ENCODE measurements around the gene MIAT. TPM values are rescaled to one million over a fixed set of nuclear protein-coding genes. Genes with fewer than 3 reads are reported as not detected.

Gene MIAT
- total RNA-seq, 2 donors from 2014 or later: 1.2 to 4.4 TPM

GRCh38 chr22:26665813-26666231, 8.4 kb downstream of the MIAT start:
- H3K4me3 Mint-ChIP-seq: no peak overlapping the region
- peaks cover 10% of the 10 kb centered on the region for H3K4me1 Mint-ChIP-seq
- H3K27ac Mint-ChIP-seq: no peak overlapping the region
- no peak overlapping the region for H3K9ac ChIP-seq (ENCODE audit: extremely low read depth, low read length, poor library complexity, severe bottlenecking)
- no peaks in the 10 kb centered on the region for H3K27me3 Mint-ChIP-seq (ENCODE audit: insufficient read depth)
- no peaks in the 10 kb centered on the region for H3K9me3 ChIP-seq (ENCODE audit: control insufficient read depth, low read length)
- H3K36me3 Mint-ChIP-seq (ENCODE audit: low read depth): no peaks in the 10 kb centered on the region
- H3K27me3 ChIP-seq (ENCODE audit: control insufficient read depth, insufficient read depth, low read length, poor library complexity, severe bottlenecking): no peaks in the 10 kb centered on the region
- no peak for TF ChIP-seq CTCF (conservative IDR thresholded peaks at IDR 0.05)
- H3K9me3 Mint-ChIP-seq: no peaks in the 10 kb centered on the region
- H3K27ac ChIP-seq (ENCODE audit: low read depth, low read length): no peak overlapping the region
- no peak for DNase-seq
- WGBS, 2 experiments (ENCODE audit: insufficient coverage in 1 of 2, insufficient read length in 1 of 2): 72% methylated on average over 4 of the region's 4 CpGs
- no peaks in the 10 kb centered on the region for H3K4me1 ChIP-seq (ENCODE audit: control insufficient read depth, insufficient read depth, low read length)
- no peak overlapping the region for H3K4me3 ChIP-seq (ENCODE audit: low read length)
- no peaks in the 10 kb centered on the region for H3K36me3 ChIP-seq (ENCODE audit: control insufficient read depth, insufficient read depth, low read length)

- Mint-ChIP-seq H3K4me3 (no peak overlapping the region), H3K27ac (no peak overlapping the region), H3K36me3 (ENCODE audit: low read depth) (no peaks in the 10 kb centered on the region), H3K4me1 (peaks cover 6% of the 10 kb centered on the region), H3K27me3 (ENCODE audit: insufficient read depth) (no peaks in the 10 kb centered on the region), H3K9me3 (no peaks in the 10 kb centered on the region)
- TF ChIP-seq CTCF (conservative IDR thresholded peaks at IDR 0.05): no peak
- no peak overlapping the region for H3K4me3 ChIP-seq (ENCODE audit: low read length)
- no peak overlapping the region for H3K27ac ChIP-seq (ENCODE audit: low read depth, low read length)
- H3K27me3 ChIP-seq (ENCODE audit: control insufficient read depth, insufficient read depth, low read length, poor library complexity, severe bottlenecking): no peaks in the 10 kb centered on the region
- WGBS, 2 experiments (ENCODE audit: insufficient coverage in 1 of 2, insufficient read length in 1 of 2): 80 to 98% methylated on average over 6 to 12 of the region's 13 CpGs
- DNase-seq: no peak
- H3K9ac ChIP-seq (ENCODE audit: extremely low read depth, low read length, poor library complexity, severe bottlenecking): no peak overlapping the region
- H3K4me1 ChIP-seq (ENCODE audit: control insufficient read depth, insufficient read depth, low read length): no peaks in the 10 kb centered on the region
- H3K36me3 ChIP-seq (ENCODE audit: control insufficient read depth, insufficient read depth, low read length): no peaks in the 10 kb centered on the region
- no peaks in the 10 kb centered on the region for H3K9me3 ChIP-seq (ENCODE audit: control insufficient read depth, low read length)
Observed at GRCh38 chr22:26667140-26667539, 9.8 kb downstream of the MIAT start.

GRCh38 chr22:26669060-26669481, 11.7 kb downstream of the MIAT start:
- WGBS, 2 experiments (ENCODE audit: insufficient coverage in 1 of 2, insufficient read length in 1 of 2): 54 to 68% methylated on average over 2 of the region's 2 CpGs
- Histone ChIP-seq H3K36me3 (ENCODE audit: control insufficient read depth, insufficient read depth, low read length) (no peaks in the 10 kb centered on the region), H3K9ac (ENCODE audit: extremely low read depth, low read length, poor library complexity, severe bottlenecking) (no peak overlapping the region), H3K27me3 (ENCODE audit: control insufficient read depth, insufficient read depth, low read length, poor library complexity, severe bottlenecking) (no peaks in the 10 kb centered on the region), H3K27ac (ENCODE audit: low read depth, low read length) (peak overlapping the region; percentile 55), H3K4me1 (ENCODE audit: control insufficient read depth, insufficient read depth, low read length) (no peaks in the 10 kb centered on the region), H3K9me3 (ENCODE audit: control insufficient read depth, low read length) (no peaks in the 10 kb centered on the region), H3K4me3 (ENCODE audit: low read length) (no peak overlapping the region)
- no peaks in the 10 kb centered on the region for H3K9me3 Mint-ChIP-seq
- peaks cover 19% of the 10 kb centered on the region for H3K4me1 Mint-ChIP-seq
- TF ChIP-seq CTCF (conservative IDR thresholded peaks at IDR 0.05): peak; percentile 72
- no peaks in the 10 kb centered on the region for H3K27me3 Mint-ChIP-seq (ENCODE audit: insufficient read depth)
- no peaks in the 10 kb centered on the region for H3K36me3 Mint-ChIP-seq (ENCODE audit: low read depth)
- peak; percentile 86 for DNase-seq
- no peak overlapping the region for H3K27ac Mint-ChIP-seq
- no peak overlapping the region for H3K4me3 Mint-ChIP-seq
